Left hindlimb (tissue), 1 donor: ENCODE results near the gene ARHGAP15.

Experiments used
- DNase-seq: peaks from one replicate; pipeline ENCODE4 v3.0.0-alpha.2; 2018

ARHGAP15 gene

DNA sequence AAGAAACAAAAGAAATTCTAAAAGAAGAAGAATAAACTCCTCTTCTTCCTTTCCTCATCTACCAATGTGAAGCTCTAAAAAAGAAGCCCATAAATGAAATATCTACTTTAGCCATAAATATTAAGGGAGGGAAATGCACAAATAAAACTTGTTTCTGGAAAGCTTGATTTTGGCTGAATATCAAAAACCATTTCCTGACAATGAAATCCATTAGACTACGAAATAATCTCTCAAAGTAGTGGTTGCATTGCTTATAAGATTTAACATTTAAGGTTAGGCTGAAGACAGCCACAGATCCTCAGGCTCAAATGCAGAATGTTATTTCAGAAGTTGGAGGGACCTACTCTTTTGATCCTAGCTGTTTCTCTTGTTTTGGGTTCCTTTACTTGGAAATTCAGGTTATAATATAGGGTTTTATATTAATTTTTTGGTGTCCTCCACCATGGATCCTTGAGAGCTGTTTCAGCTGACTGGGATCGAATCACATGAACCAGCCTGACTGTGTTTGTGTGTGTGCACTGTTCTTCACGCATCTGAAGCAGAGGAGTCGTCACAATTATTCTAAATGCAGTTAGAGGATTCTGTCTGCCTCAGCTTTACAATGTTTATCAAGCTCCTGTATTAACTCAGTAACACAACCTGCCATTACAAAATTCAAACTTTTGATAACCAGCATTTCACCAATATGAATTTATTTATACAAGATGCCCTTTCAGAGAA is 474.8 kb downstream of the ARHGAP15 start:
- no peak for DNase-seq

DNA sequence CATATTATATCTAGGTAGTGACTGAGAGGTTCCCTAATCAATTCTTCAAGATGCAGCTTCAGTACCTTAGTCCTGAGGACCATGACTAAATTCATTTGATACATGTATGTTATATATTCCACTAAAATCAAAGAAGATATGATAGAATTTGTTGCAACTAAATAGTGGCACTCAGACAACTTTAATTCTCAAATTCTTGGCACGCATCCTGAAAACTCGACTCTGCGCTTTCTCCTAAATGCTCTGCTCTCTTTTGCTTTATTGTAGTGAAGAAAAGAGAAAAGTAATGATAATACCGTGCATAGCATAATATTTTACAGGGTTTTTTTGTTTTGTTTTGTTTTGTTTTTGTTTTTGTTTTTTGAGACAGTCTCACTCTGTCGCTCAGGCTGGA is 475.3 kb downstream of the ARHGAP15 start:
- no peak for DNase-seq

DNA sequence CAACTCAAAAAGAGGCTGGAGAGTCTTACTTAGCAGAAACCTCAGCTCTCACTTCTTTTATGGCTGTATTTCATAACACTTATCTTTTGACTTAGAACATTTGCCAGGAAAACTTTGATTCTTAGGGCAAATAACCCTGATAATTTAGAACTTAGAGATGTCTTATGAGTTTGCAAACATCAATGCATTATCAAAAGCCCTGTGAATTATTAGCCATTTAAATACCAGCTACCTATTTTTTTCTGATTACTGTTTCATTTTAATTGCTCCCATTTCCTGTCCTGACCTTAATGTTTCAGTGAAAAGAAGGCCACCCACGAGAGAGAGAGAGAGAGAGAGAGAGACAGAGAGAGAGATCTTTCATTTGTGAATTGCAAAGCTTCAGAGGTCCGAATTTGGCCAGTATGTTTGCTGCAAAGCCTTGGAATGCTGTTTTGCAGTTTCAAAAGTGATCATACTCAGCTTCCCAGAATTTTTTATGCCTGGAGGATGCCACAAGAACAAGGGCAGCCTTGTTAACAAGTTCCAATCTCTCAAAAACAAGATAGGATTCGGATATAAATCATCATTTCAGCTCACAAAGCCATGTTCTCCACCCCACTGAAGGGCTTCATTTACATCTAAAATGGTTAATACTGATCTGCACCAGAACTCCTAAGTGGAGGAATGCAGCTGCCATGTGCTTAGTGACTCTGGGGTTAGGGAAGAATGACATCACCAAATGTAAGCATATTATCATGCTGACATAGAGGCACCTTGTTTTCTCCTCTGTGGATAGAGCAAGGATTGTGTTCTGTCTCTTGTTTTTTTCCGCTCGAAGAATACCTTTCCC is 478.2 kb downstream of the ARHGAP15 start:
- DNase-seq = no peak

DNA sequence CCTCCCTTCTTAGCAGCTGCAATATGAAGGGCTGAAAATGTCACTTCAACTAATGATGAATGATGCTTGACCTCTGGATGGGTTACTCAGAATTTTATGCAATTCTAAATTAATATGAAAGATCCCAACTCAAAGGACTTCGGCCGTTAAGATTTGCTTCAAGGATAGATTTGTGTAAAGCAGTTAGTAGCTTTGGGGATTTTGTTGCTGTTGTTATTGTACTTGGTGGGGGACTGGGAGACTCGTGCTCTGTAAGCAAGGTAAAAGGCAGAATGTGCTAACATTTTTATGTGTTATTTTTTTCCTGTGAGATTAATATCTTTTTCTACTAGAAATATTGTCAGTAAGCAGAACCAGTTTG is 478.8 kb downstream of the ARHGAP15 start:
- DNase-seq = no peak

DNA sequence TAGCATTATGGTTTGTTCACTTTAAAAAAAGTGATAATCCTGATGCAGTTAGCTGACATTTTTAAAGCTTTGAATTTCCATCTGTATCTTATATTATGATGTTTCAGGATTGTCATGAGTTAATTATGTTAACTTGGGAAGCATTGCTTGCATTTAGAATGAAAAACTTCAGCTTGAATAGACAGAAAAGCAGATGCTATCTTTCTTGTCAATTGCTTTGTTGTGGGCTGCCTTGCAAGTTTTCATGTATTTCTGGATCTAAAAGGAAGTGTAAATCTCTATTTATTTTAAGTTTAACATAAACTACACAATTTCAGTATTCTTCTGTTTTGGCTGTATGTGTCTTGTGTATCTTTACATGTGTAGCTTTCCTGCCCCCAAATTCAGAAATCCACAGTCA is 479.5 kb downstream of the ARHGAP15 start:
- DNase-seq = no peak

DNA sequence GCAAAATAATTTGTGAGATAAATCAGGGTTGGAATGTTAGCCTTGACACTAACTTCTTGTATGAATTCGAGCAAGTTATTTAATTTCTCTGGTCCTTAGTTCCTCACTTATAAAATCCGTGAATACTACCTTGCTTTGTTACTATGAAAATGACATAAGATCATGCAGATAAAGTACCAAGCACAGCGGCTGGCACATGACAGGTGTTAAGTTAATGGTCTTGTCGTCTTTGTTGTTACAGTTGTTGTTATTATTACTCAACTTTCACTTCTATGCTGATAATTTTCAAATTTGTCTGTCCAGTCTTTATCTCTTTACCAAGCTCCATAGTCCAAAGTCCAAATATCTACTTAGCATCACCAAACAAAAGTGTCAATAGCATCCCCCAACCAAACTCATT is 482.1 kb downstream of the ARHGAP15 start:
- no peak for DNase-seq

DNA sequence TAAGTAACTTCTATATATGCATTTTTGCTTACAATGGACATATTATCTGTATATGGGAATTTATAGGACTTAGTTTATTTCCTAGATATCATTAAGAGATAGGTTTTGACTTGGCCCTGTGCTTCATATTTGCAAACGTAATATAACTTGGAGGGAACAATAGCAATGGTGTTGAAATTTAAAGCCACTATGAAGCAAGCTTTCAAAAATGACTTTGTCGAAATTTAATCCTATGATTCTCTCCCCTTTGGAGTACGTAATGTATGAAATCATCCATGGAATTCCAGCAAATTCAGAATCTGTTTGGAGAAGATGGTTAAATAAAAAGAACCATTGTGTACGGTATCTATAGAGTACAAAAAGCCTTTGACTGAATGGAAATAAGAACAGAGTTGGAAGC is 486.3 kb downstream of the ARHGAP15 start:
- DNase-seq = no peak

DNA sequence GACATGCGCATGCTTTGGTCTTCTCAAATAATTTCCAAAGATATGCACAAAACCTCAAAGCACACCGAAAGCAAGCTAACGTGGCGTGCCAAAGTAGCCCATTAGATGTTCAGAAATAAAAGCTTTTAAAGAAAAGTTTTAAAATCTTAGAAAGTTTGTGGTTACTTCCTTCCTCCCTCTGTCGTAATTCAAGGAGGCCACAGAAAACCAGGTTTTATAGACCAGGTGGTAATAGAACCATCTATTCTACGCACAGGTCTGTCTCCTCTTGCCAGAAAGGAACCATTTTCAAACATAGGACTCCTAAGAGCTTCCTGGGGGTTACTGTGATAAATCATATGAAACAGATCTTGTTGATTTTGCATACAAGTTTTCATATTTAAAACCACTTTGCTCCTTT is 487.2 kb downstream of the ARHGAP15 start:
- no peak for DNase-seq

DNA sequence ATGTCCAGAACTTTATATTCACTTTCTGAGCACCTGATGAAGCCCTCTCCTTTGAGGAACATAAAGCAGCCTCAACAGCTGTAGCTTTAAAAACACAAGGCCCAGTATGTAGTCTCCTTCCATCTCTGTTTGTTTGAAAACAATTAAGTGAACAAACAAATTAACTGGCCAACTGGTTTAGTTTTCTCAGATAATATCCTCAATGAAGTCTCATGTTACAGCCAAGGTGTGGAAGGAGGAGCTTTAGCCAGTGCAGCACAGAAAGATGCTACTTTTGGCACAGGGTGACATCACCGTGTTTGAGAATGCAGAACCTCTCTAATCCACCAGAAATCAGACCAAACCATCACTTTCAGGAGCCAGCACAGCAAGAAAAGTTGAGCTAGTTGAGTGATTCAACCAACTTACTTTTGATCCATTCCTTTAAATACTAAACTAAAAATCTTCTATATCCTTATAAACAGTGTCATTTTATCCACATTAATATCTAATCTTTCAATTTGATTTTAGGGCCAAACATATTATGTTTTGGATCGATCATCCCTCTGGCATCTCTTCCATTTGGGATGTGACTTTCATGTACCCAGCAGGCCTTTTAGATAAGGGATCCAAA is 488.7 kb downstream of the ARHGAP15 start:
- DNase-seq = no peak

DNA sequence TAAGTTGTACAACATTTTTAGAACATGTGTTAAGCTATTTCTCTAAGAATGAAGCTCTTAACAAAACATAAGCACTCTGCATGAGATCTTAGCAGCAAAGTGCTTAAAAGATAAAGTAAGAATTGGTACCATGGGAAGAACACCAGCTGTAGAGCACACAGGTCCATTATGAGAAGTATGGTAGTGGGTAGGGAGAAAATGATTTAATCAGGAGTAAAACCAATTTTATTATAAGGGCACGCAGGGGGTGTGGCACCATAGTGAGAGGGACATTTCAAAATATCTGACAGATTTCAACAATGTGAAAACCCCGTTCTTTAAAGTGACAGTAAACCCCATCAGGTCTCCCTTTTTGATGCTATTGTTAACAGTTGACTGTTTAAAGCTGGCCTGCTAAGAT is 492.9 kb downstream of the ARHGAP15 start:
- no peak for DNase-seq

DNA sequence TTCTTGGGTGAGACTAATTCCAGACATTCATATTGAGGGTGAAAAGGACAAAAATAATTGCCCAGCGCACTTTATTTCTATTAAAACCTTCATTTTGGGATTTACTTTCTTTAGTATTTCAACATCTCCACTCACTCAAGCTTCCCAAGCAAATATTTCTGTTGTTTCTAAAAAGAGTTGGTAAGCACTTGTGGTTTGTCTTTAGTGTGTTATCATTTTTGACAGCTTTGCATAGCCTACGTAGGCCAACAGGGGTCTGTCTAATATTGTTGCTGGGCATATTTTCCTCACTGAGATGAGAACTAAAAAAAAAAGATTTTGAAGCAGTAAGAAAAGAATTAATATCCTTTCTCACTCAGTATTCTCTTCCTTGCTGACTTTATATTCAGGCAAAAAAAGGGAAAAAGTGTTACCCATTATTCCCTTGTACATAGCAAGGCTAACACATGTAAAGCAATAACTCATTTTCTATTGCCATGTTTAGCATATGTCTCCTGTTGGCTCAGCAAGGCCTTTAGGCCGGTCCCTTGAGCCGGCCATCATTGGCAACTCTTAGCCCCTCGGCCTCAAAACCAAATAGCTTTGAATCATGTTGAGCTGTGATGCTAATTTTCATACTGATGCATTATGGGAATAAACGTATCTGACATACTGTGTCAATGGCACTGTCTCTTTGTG is 494.2 kb downstream of the ARHGAP15 start:
- DNase-seq = no peak

DNA sequence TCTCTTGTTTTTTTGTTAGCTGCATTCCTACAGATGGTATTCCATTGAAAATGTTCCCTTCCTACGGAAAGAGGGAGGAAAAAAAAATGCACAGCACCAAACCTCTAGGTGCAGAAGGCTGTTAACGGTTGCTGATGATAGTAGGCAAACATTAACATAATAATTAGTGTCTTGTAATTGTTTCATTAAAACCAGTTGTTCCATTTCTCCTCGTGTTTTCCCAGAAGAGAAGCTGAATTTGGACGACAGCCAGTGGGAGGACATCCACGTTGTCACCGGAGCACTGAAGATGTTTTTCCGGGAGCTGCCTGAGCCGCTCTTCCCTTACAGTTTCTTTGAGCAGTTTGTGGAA is 494.7 kb downstream of the ARHGAP15 start:
- DNase-seq = no peak

DNA sequence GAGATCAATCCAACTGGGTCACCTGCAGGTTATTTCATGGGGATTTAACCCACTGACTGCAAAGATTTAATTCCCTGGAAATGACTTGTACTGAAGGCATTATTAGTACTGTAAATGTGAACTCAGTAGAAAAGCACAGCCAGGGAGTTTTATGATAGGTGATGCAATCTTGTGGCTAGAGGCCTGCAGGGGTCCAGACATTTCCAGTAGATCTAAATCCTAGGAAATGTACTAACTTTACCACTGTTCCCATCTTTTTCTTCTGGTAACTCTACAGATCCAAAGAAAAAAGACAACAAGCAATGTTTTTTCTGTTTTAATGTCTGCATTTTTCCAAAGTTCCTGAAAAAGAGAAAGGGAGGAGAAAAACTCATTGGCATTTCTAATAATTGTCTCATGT is 500.1 kb downstream of the ARHGAP15 start:
- DNase-seq = no peak

DNA sequence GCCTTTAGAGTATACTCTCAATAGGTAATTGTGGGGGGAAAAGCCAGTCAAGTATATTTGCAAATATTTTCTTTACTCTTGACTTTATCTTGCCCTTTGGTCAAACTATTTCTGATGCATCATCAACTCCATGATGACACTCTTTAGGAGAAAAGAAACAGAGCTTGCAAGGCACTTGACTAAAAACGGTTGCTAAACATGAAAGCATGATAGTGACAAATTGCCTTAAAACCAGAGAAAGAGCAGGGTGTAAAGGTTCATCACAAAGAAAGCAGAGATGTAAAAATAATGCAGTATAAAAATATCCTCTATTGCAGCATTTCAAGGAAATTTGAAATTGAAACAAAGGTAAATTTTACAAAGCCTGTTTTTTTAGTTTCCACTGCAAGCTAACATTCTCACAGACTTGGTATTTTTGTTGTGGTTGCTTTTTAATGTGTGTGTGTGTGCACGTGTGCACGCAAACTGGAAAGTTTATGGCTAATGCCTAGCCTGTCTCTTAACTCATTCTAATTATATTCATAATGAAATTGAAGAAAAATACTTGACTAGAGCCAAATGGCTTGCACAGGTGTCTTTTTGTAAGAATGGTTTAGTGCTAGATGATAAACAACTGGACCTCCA is 503.6 kb downstream of the ARHGAP15 start:
- no peak for DNase-seq

DNA sequence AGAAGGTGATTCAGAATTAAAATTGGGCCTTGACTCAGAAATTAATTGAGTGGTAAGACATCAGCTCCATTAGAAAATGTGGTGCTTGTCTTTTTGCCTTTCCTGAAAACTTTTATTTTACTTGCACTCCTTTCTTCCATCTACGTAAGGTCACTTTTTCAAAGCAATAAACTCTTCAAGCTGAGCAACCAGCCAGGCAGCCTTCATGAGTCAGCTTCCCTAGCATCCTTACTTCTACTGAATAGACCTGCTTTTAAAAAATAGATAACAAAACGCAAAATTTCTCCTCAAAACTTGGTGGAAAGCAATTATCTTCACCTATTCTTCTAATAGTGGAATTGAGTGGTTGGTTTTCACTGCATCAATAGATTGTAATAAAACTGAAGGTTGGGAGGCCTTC is 504.2 kb downstream of the ARHGAP15 start:
- no peak for DNase-seq

DNA sequence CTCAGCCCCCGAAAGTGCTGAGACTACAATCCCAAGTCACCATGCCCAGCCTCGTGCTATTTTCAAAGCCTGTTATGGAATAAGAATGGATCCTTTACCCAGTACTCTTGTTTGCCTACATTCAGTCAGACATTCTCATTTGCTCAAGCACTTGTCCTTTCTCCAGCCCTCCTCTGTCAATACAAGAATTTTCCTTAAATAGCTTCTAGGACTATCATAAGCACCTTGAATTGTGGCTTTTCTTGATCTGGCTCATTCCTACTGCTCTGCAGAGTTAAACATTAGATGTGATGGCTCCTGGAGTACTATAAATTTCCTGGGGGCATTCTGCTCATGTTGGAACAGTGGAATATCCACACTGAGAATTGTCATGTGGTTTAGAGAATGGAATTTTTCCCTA is 506.1 kb downstream of the ARHGAP15 start:
- DNase-seq = no peak

DNA sequence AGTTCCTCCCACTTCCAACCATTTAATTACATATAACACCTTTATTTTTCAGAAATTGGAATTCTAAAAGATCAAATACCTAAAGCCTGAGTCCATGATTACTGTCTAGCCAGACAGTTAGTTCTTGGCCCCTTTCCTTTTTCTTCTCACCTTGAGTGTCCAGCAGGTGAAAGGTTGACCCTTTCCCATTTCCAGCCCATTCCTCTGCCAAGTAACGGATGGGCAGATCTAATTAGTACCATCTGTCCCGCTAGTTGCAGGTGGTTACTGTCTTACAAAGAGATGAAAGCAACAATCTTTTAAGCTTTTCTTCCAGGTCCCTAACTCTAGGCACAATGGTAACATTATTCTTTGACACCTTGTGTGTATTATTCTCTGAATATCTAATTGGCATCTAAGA is 506.7 kb downstream of the ARHGAP15 start:
- DNase-seq = no peak

DNA sequence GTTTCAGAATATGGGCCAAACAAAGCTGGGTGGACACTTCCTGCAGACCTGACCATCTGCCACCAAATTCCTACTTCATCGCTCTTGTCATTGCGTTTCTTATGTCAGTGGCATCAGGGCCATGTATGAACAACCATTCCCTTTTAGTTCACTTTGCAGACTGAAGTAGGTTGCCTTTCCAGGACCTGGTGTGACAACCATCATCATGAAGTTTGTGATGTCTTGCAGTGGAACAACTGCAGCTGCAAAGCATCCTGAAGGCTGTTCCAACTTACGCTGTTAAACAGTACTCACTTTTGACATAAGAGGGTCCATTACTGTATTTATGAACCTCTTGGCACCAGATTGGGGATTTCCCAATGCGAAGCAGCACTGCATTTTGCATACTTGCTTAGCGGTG is 511.6 kb downstream of the ARHGAP15 start:
- DNase-seq = no peak

DNA sequence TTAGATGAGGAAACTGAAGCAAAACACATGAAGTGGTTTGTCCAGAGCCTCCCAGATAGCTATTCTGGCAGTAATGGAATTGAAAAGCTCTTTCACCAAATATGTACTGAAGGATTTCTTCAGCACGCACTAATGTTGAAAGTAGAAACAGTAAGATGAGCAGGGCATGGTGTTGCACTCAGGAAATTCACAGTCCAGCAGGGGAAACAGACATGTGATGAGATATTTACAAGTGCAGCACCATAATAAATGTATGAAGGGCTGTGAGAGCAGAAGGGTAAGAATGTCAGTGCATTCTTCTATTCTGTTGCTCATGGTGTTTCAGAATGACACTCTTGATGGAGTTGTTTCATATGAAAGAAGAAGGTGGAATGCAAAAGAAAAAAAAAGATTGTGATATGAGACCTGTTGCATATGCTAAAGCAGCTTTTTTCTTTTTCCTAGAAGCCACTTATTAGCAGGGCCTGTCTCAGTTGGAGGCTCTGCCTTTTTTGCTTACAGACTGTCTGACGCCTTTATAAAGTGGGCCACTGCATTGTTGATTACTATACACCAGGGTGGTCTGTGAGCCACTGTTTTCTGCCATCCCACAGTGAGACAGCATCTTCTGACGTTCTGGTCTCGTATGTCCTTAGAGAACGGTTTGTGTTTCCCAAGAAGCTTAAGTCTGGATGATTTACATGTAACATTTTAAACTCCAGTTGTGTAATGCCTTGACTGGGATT is 516.9 kb downstream of the ARHGAP15 start:
- no peak for DNase-seq

DNA sequence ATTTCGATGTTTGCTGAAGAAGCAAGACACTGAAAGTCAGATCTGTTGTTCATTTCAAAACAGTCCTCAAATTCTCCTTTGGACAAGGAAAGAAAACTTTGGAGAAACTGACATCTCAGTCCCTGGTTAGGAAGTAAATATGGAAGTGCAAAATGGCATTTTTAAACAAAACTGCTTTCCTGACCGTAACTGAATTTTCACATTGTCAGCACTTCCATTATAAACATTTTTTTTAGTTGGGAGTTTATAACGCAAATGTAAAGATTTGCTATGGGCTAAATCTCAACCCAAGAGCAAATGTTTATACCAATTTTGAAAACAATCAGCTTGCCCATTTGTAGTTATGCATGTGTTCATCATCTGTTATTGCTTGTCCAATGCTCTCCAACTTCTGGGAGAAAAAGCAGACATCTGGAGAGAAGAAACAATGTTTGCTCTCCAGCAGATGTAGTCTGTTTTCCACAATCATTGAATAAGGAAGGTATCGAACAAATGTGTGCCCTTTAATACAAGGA is 520.1 kb downstream of the ARHGAP15 start:
- no peak for DNase-seq

DNA sequence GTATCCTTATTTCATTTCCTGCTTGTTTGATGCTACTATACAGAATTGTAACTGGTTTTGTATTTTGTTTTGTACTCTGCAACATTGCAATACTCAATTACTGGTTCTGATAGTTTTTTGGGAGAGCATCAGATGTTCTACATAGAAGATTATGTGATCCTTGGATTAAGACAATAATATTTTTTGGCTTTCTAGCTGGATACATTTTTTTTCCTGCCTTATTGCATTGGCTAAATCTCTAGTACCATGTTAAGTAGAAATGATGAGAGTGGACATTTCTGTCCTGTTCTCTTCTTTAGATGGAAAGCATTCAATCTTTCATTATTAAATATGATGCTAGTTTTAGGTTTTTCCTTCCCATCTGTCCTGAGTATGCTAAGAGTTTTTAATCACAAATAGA is 523.5 kb downstream of the ARHGAP15 start:
- DNase-seq = no peak

DNA sequence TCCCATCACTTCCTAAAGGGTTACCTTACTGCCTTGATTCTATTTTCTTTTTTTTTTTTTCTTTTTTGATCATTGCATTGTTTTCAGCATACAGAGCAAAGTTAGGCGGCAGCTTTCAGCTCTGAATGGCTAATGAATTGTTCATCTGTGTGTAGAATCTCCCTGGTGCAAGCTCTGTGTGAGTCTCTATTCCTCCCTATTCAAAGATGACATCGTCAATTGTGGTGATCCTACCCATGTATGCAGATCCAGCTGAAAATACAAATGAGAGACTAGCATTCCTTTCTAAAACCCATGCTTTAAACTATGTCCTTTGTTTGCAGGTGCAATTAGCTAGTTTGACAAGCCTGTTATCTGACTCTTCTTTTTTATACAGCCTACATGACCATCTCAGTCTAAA is 539.0 kb downstream of the ARHGAP15 start:
- no peak for DNase-seq
